Hepatocyte (in vitro differentiated cells): ENCODE results near the gene DCUN1D2. TPM values are rescaled to one million over a fixed set of nuclear protein-coding genes. Genes with fewer than 3 reads are reported as not detected.

ENCODE experiments used
- DNase-seq: peaks from one replicate; pipeline ENCODE4 v3.0.0-alpha.2; 2016; ENCODE audit warnings: low spot score
- H2AFZ ChIP-seq: fragments of 200-600 bp; sonication (generic); 2 replicates; pipeline ENCODE4 v1.6.0; 2016; ENCODE audit warnings: antibody characterized with exemption, mild to moderate bottlenecking
- H3K27ac ChIP-seq: fragments of 200-600 bp; sonication (generic); 2 replicates; pipeline ENCODE4 v1.5.1; 2016; ENCODE audit warnings: mild to moderate bottlenecking
- H3K27me3 ChIP-seq: fragments of 200-600 bp; sonication (generic); 2 replicates; pipeline ENCODE4 v1.6.1; 2016
- H3K36me3 ChIP-seq: fragments of 200-600 bp; sonication (generic); replicated peaks from 2 replicates; pipeline ENCODE4 v1.5.1; 2016; ENCODE audit warnings: low read depth; ENCODE audit not compliant: insufficient read depth
- H3K4me1 ChIP-seq: fragments of 200-600 bp; sonication (generic); 2 replicates; pipeline ENCODE4 v1.5.1; 2016; ENCODE audit warnings: mild to moderate bottlenecking, moderate library complexity; ENCODE audit not compliant: insufficient read depth
- H3K4me2 ChIP-seq: fragments of 200-600 bp; sonication (generic); 2 replicates; pipeline ENCODE4 v1.6.0; 2016
- H3K4me3 ChIP-seq: fragments of 200-600 bp; sonication (generic); 2 replicates; pipeline ENCODE4 v1.5.1; 2016; ENCODE audit warnings: mild to moderate bottlenecking
- H3K79me2 ChIP-seq: fragments of 200-600 bp; sonication (generic); 2 replicates; pipeline ENCODE4 v1.6.0; 2017; ENCODE audit warnings: mild to moderate bottlenecking
- H3K9me2 ChIP-seq: fragments of 200-600 bp; sonication (generic); replicated peaks from 2 replicates; pipeline ENCODE4 v1.6.0; 2017; ENCODE audit warnings: mild to moderate bottlenecking; ENCODE audit not compliant: insufficient read depth
- H3K9me3 ChIP-seq: fragments of 200-600 bp; sonication (generic); 2 replicates; pipeline ENCODE4 v1.5.1; 2016; ENCODE audit warnings: low read depth, mild to moderate bottlenecking
- H4K20me1 ChIP-seq: fragments of 200-600 bp; sonication (generic); 2 replicates; pipeline ENCODE4 v1.6.0; 2016; ENCODE audit warnings: mild to moderate bottlenecking; ENCODE audit not compliant: insufficient read depth, poor library complexity, severe bottlenecking
- CTCF ChIP-seq: fragments of 200-600 bp; sonication (generic); IDR thresholded peaks from 2 replicates; pipeline ENCODE4 v1.5.1; 2016; ENCODE audit warnings: antibody characterized with exemption, mild to moderate bottlenecking; ENCODE audit not compliant: poor library complexity
- EZH2 ChIP-seq: fragments of 200-600 bp; sonication (generic); IDR thresholded peaks from 2 replicates; pipeline ENCODE4 v1.6.1; 2016; ENCODE audit warnings: antibody characterized with exemption, mild to moderate bottlenecking, borderline replicate concordance
- EZH2phosphoT487 ChIP-seq: fragments of 200-600 bp; sonication (generic); IDR thresholded peaks from one replicate; pipeline ENCODE4 v1.6.1; 2018; ENCODE audit warnings: antibody characterized with exemption, mild to moderate bottlenecking, low read depth, moderate library complexity; ENCODE audit not compliant: unreplicated experiment, severe bottlenecking
- WGBS: methylation state at CpG from one replicate; pipeline ENCODE4 v1.1.6; 2016; ENCODE audit warnings: low lambda C conversion rate; ENCODE audit errors: missing lambda C conversion rate; 5-methylcytosine and 5-hydroxymethylcytosine counted together
- polyA plus RNA-seq: library from polyadenylated mRNA; unstranded; fragments of >200 nt; fragmentation: Nextera tagmentation; extraction: Ambion mirVana; gene quantifications from 2 replicates; pipeline ENCODE4 v1.2.1, GENCODE V29; 2016
- total RNA-seq: library from RNA; depleted of rRNA; stranded (reverse); fragments of >200 nt; gene quantifications from 2 replicates; pipeline ENCODE4 v1.2.3, GENCODE V29; 2014

Gene DCUN1D2
- total and polyA plus RNA-seq, 2 experiments from 2014 or later, result 8.4 to 10.2 TPM

DNA sequence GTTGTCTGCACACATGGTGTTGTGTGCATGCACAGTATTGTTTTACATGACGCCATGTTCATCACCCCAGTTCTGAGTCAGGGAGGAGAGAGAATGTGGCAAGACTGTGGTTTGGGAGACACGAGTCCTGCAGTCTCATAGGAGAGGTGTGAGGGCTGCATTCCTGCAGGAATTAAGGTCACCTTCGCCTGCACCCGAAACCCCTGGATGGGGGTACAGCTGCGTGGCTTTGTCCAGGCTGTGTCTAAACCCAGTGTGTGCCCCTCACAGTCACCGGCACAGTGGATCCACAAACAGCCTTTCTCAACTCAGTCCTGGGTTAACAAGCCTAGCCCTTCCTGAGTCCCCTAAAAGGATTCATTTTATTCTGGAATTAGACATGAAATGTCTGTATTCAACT is 42.9 kb downstream of the DCUN1D2 start:
- H3K79me2 ChIP-seq, result no peaks in the 10 kb centered on the region
- H3K27me3 ChIP-seq, result no peaks in the 10 kb centered on the region
- H3K4me2 ChIP-seq, result no peak overlapping the region
- no peaks in the 10 kb centered on the region for H4K20me1 ChIP-seq
- H3K4me3 ChIP-seq, result no peak overlapping the region
- no peaks in the 10 kb centered on the region for H3K9me3 ChIP-seq
- 100% methylated on average over 6 of the region's 6 CpGs for WGBS
- no peaks in the 10 kb centered on the region for H3K4me1 ChIP-seq
- DNase-seq, result no peak
- TF ChIP-seq EZH2phosphoT487 (no peak), CTCF (no peak), EZH2 (no peak)
- H2AFZ ChIP-seq, result no peak overlapping the region
- no peaks in the 10 kb centered on the region for H3K9me2 ChIP-seq
- H3K27ac ChIP-seq, result no peak overlapping the region
- H3K36me3 ChIP-seq, result no peaks in the 10 kb centered on the region

DNA sequence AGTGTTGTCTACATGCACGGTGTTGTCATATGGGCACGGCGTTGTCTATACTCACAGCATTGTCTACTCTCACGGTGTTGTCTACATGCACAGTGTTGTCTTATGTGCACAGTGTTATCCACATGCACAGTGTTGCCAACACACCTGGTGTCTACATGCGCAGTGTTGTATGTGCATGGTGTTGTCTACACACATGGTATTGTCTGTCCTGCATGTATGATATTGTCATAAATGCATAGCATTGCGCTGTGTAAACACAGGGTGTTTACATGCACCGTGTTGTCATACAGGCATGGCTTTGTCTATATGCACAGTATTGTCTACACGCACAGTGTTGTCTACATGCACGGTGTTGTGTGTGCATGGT is 44.0 kb downstream of the DCUN1D2 start:
- no peaks in the 10 kb centered on the region for H3K36me3 ChIP-seq
- H3K9me2 ChIP-seq, result no peaks in the 10 kb centered on the region
- no peaks in the 10 kb centered on the region for H4K20me1 ChIP-seq
- H3K4me1 ChIP-seq, result no peaks in the 10 kb centered on the region
- no peak overlapping the region for H3K27ac ChIP-seq
- H3K9me3 ChIP-seq, result no peaks in the 10 kb centered on the region
- 98% methylated on average over 9 of the region's 9 CpGs for WGBS
- TF ChIP-seq EZH2, result no peak
- TF ChIP-seq EZH2phosphoT487, result no peak
- no peak for TF ChIP-seq CTCF
- H3K27me3 ChIP-seq, result no peaks in the 10 kb centered on the region
- no peak for DNase-seq
- no peak overlapping the region for H2AFZ ChIP-seq
- H3K4me3 ChIP-seq, result no peak overlapping the region
- no peaks in the 10 kb centered on the region for H3K79me2 ChIP-seq
- H3K4me2 ChIP-seq, result no peak overlapping the region

DNA sequence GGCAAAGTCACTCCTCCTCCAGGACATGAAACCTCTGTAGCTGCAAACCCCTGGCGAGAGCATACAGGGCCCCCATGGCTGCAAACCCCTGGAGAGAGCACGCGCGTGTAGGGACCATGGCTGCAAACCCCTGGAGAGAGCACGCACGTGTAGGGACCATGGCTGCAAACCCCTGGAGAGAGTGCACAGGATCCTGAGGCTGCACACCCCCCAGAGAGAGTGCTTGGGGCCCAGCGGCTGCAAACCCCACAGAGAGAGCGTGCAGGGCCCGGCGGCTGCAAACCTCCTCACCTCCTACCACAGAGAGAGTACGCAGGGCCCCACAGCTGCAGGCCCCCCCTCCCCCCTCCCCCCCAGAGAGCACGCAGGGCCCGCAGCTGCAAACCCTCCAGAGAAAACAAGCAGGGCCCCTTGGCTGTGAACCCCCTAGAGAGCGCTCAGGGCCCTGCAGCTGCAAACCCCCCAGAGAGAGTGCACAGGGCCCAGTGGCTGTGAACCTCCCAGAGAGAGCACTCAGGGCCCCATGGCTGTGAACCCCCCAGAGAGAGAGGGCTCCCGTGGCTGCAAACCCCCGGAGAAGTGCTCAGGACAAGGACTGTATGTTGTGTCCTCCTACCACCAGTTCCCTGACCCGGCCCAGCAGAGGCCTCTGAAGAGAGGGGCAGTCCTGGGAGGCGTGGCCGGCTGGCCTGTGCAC is 44.6 kb downstream of the DCUN1D2 start:
- DNase-seq, result no peak
- H3K4me3 ChIP-seq, result no peak overlapping the region
- no peaks in the 10 kb centered on the region for H3K9me3 ChIP-seq
- H3K27me3 ChIP-seq, result no peaks in the 10 kb centered on the region
- no peaks in the 10 kb centered on the region for H3K9me2 ChIP-seq
- no peak overlapping the region for H3K27ac ChIP-seq
- no peaks in the 10 kb centered on the region for H3K4me1 ChIP-seq
- H2AFZ ChIP-seq, result no peak overlapping the region
- no peaks in the 10 kb centered on the region for H3K36me3 ChIP-seq
- no peaks in the 10 kb centered on the region for H4K20me1 ChIP-seq
- no peak for TF ChIP-seq EZH2
- no peak for TF ChIP-seq EZH2phosphoT487
- TF ChIP-seq CTCF, result no peak
- H3K79me2 ChIP-seq, result no peaks in the 10 kb centered on the region
- no peak overlapping the region for H3K4me2 ChIP-seq
- WGBS, result 87% methylated on average over 16 of the region's 19 CpGs
